GM23338 (cell line): ENCODE data around the gene U2AF1. TPM values are rescaled to one million over a fixed set of nuclear protein-coding genes. Genes with fewer than 3 reads are reported as not detected.
A peak's percentile ranks its signal among the peaks of the same experiment; 100 is the strongest.
"Not testable (repeated sequence)": the region's sequence is repeated elsewhere in the genome, so short reads cannot be mapped to it uniquely, and the experiment has no call there.

Source experiments
- ATAC-seq: fragments of 200-7000 bp; cut with Tn5 transposase; 3 replicates; pipeline ENCODE4 v1.9.1; 2020
- DNase-seq: peaks from one replicate; pipeline ENCODE4 v3.0.0-alpha.2; 2015; ENCODE audit warnings: low spot score
- H2AFZ ChIP-seq: fragments of 200-600 bp; sonication (generic); 2 replicates; pipeline ENCODE4 v1.8.0; 2016; ENCODE audit warnings: antibody characterized with exemption, mild to moderate bottlenecking, moderate library complexity
- H3F3A ChIP-seq: fragments of 200-600 bp; sonication (generic); replicated peaks from 2 replicates; pipeline ENCODE4 v1.8.0; 2017; ENCODE audit warnings: antibody characterized with exemption, mixed run types, low read depth
- H3K27ac ChIP-seq: fragments of 200-600 bp; sonication (generic); 2 replicates; pipeline ENCODE4 v1.6.1; 2016; ENCODE audit warnings: low read depth
- H3K27me3 ChIP-seq: fragments of 200-600 bp; sonication (generic); 2 replicates; pipeline ENCODE4 v1.8.0; 2016; ENCODE audit warnings: mild to moderate bottlenecking, mixed run types, moderate library complexity; ENCODE audit not compliant: insufficient read depth
- H3K36me3 ChIP-seq: fragments of 200-600 bp; sonication (generic); 2 replicates; pipeline ENCODE4 v1.8.0; 2016; ENCODE audit warnings: mild to moderate bottlenecking; ENCODE audit not compliant: insufficient read depth
- H3K4me1 ChIP-seq: fragments of 200-600 bp; sonication (generic); 2 replicates; pipeline ENCODE4 v1.8.0; 2016; ENCODE audit warnings: mild to moderate bottlenecking, moderate library complexity; ENCODE audit not compliant: insufficient read depth
- H3K4me2 ChIP-seq: fragments of 200-600 bp; sonication (generic); 2 replicates; pipeline ENCODE4 v1.7.1; 2017; ENCODE audit warnings: mixed run types
- H3K4me3 ChIP-seq: fragments of 200-600 bp; sonication (generic); 2 replicates; pipeline ENCODE4 v1.6.1; 2016; ENCODE audit warnings: mixed run types
- H3K79me2 ChIP-seq: fragments of 200-600 bp; sonication (generic); replicated peaks from 2 replicates; pipeline ENCODE4 v1.8.0; 2017; ENCODE audit warnings: mild to moderate bottlenecking; ENCODE audit not compliant: insufficient read depth
- H3K9me2 ChIP-seq: fragments of 200-600 bp; sonication (generic); 2 replicates; pipeline ENCODE4 v1.8.0; 2017; ENCODE audit not compliant: insufficient read depth
- H4K20me1 ChIP-seq: fragments of 200-600 bp; sonication (generic); replicated peaks from 2 replicates; pipeline ENCODE4 v1.8.0; 2017; ENCODE audit warnings: mild to moderate bottlenecking; ENCODE audit not compliant: insufficient read depth
- H3K27ac Mint-ChIP-seq: 2 replicates; pipeline ENCODE4 v1.8.0; 2020; ENCODE audit warnings: inconsistent platforms, mild to moderate bottlenecking, moderate library complexity, mixed read lengths
- H3K27me3 Mint-ChIP-seq: 3 replicates; pipeline ENCODE4 v1.8.0; 2022; ENCODE audit warnings: low read depth, mild to moderate bottlenecking, moderate library complexity, mixed read lengths, inconsistent platforms; ENCODE audit not compliant: insufficient read depth, poor library complexity
- H3K36me3 Mint-ChIP-seq: 3 replicates; pipeline ENCODE4 v1.8.0; 2021; ENCODE audit warnings: low read depth, mild to moderate bottlenecking, inconsistent platforms, moderate library complexity, mixed read lengths
- H3K4me1 Mint-ChIP-seq: 3 replicates; pipeline ENCODE4 v1.8.0; 2020; ENCODE audit warnings: mild to moderate bottlenecking, inconsistent platforms, mixed read lengths
- H3K4me3 Mint-ChIP-seq: 3 replicates; pipeline ENCODE4 v1.8.0; 2021; ENCODE audit warnings: moderate library complexity, mild to moderate bottlenecking, inconsistent platforms, mixed read lengths
- H3K9me3 Mint-ChIP-seq: 3 replicates; pipeline ENCODE4 v1.8.0; 2020; ENCODE audit warnings: moderate library complexity, mild to moderate bottlenecking, inconsistent platforms, mixed read lengths
- polyA plus RNA-seq: library from polyadenylated mRNA; unstranded; fragments of >200 nt; fragmentation: Nextera tagmentation; extraction: Ambion mirVana; gene quantifications from 2 replicates; pipeline ENCODE4 v1.2.1, GENCODE V29; 2016
- total RNA-seq: library from RNA; depleted of rRNA; stranded (reverse); fragments of >200 nt; shearing (Covaris generic); gene quantifications from 2 replicates; pipeline ENCODE4 v1.2.3, GENCODE V29; 2014

U2AF1 gene
- total and polyA plus RNA-seq, 2 experiments from 2014 or later, result 70.4 to 288 TPM

DNA sequence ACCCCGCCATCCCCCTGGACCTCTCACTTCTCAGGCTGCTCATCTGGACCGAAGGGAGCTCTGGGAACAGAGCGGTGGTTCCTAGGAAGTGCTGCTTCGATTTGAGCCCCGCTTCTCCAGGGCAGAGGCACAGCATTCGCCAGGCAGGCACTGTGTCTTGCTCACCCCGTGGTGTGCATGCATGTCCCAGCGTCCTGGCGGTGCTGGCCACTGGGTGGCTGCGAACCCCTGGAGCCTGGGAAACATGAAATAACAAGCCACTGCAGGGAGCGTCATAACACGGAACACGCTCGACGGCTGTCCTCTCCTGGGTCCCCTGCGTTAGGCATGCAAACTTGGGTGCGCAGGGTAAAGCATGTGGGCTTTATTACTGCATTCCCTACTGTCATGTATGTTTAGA lies 17.9 kb downstream of the U2AF1 start:
- H3K9me3 Mint-ChIP-seq, H2AFZ ChIP-seq, DNase-seq, H3K4me3 ChIP-seq, H3K4me2 ChIP-seq, H3K36me3 Mint-ChIP-seq, H3K36me3 ChIP-seq, H3K27ac Mint-ChIP-seq, H3K4me1 ChIP-seq, H3F3A ChIP-seq, H3K27ac ChIP-seq, H3K79me2 ChIP-seq, H3K4me3 Mint-ChIP-seq, H3K9me2 ChIP-seq, H3K27me3 Mint-ChIP-seq, H3K4me1 Mint-ChIP-seq, H4K20me1 ChIP-seq, H3K27me3 ChIP-seq: not testable (repeated sequence)
- ATAC-seq, result peak; percentile 25

DNA sequence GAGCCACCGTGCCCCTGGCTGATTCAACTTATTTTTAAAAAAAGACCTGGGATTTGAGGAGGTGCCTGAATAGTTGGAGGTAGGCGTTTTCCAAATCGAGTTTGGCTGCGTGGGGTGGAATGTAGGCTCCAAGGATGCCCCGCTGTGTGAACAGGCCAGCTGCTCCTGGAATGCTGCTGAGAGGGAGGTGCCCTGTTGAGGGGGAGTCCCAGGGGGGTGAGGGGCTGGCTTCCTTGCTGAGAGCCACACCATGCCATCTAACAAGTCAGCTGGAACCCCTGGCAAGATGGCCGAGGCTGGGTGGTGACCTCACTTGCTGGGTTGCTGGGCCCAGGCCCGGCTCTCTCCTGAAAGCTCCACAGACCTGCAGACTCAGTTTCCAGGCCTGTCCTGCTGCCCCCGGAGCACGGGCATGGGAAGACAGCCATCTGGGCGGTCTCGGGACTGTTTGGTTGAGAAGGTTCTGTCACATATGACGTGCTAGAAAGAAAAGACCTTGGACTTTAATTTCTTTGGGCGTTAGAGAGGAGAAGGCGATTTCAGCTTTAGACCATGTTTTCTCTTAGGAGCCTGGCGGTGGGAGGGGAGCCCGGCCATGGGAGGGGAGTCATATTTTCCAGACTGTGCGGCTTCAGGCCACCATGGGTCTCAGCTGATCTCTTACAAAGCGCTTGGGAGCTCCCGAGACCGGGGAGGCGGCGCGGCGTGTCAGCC lies 24.6 kb downstream of the U2AF1 start:
- H3K4me2 ChIP-seq, H3K27me3 ChIP-seq, H3K27ac ChIP-seq, H3K9me2 ChIP-seq, H3K79me2 ChIP-seq, H3K36me3 ChIP-seq, H2AFZ ChIP-seq, DNase-seq, H3K27ac Mint-ChIP-seq, H3K9me3 Mint-ChIP-seq, H4K20me1 ChIP-seq, H3K27me3 Mint-ChIP-seq, H3K36me3 Mint-ChIP-seq, H3K4me3 ChIP-seq, H3K4me1 ChIP-seq, H3K4me1 Mint-ChIP-seq, H3K4me3 Mint-ChIP-seq, H3F3A ChIP-seq: not testable (repeated sequence)
- peak; percentile 27; the same call in 2 of the 3 replicates for ATAC-seq

DNA sequence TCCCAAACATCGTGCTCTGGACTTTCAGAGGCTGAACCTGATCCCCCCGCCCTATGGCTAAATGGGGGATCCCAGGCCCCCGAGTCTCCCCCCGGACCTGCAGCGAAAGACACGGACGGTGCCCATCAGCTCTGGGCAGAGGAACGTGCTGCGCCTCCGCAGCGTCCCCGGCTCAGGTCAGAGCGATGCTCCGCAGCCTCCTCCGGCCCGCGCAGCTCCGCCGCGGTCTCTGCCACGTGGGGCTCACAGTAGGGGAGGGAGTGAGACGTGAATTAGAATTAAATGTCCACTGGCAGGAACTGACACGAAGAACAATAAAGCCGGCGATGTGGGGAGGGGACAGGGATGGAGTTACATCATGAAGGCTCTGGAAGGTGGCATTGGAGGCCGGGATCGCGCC lies 30.7 kb downstream of the U2AF1 start:
- H3K4me1 ChIP-seq, H2AFZ ChIP-seq, H3K36me3 ChIP-seq, H3K9me3 Mint-ChIP-seq, H3K4me2 ChIP-seq, DNase-seq, H3K27me3 Mint-ChIP-seq, H3K27ac ChIP-seq, H3F3A ChIP-seq, H3K9me2 ChIP-seq, H3K4me1 Mint-ChIP-seq, H3K79me2 ChIP-seq, H3K36me3 Mint-ChIP-seq, H3K4me3 ChIP-seq, H3K27me3 ChIP-seq, H4K20me1 ChIP-seq, H3K27ac Mint-ChIP-seq: not testable (repeated sequence)
- peak; percentile 40 for ATAC-seq
- H3K4me3 Mint-ChIP-seq, result peak overlapping the region; percentile 47; the same call in 1 of the 3 replicates

DNA sequence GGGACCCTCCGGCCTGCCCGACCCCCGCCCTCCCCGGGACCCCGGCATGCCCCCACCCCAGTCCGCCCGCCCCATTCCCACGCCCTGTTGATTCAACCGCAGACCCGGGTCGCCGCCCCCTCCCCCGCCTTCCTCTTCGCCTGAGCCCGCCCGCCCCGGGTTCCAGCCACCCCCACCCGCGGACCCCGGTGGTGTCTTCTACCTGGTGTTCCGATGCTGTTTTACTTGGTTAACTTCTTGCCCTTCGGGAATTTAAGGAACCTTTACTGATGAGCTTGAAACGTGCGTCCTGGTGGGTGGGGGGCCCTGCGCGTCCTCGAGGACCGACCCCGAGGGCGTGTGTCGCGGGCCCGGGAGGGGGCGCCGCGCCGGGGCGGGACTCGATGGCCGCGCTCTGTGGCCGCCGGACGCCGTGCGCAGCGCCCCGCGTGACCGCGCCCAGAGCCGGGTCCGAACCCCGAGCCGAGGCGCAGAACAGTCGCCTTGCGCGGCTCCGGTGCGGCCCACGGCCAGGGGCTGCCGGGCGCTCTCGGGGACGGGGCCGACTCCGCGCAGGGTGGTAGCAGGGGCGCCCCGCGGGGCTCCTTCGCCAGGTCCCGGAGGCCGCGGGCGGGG lies 31.2 kb downstream of the U2AF1 start:
- H3K4me1 Mint-ChIP-seq, DNase-seq, H4K20me1 ChIP-seq, H2AFZ ChIP-seq, H3F3A ChIP-seq, H3K36me3 ChIP-seq, H3K27ac ChIP-seq, H3K27ac Mint-ChIP-seq, H3K79me2 ChIP-seq, H3K27me3 ChIP-seq, H3K4me2 ChIP-seq, H3K36me3 Mint-ChIP-seq, H3K9me3 Mint-ChIP-seq, H3K4me1 ChIP-seq, H3K4me3 ChIP-seq, H3K4me3 Mint-ChIP-seq, H3K27me3 Mint-ChIP-seq, H3K9me2 ChIP-seq: not testable (repeated sequence)
- peak; percentile 13; the same call in 2 of the 3 replicates for ATAC-seq

DNA sequence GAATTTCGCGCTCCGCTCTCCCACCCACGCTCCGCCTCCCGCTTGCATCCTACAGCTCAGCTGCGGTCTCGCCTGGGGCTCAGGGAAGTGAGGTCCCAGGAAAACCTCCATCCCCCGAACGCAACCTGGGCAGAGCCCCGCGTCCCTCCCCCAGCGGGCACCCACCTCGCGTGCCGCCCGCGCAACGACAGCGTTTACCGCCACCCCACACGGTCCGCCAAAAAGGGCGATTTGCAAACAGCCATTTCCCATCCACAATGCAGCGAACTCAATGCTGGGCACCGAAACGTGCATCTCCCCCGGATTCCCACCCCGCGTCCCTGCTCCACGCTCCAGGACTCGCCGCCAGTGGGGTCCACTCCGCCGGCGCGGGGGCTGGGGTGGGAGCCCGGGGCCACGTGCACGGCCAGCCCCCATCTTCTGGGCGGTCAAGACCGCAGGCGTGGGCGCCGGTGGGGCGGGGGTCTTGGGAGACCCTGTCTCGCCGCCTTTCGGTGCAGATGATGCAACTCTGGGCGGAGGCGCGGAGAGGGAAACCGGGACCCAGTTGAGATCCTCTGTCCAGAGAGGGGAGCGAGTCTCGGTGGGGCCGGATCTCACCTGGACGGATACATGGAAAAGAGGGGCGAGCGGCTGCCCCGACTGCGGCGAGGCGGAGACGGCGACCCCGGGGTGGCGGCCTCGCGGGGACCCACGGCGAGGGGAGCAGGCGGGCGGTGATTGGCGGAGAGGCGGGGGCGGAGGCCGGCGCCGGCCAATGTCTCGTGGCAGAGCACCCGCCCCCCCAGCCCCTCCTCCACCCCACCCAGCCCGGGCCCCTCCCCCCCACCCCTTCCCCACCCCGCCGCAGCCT lies 32.0 kb downstream of the U2AF1 start, which contains the start of gene CBS:
TSS of gene CBS (minus strand) at position 666 of the 853 bp plus-strand sequence. CDS start 3,642 bp downstream, outside the sequence.
- H3K27ac ChIP-seq, H3K36me3 ChIP-seq, H3K36me3 Mint-ChIP-seq, H3K79me2 ChIP-seq, H3K4me1 ChIP-seq, H3F3A ChIP-seq, H3K9me2 ChIP-seq, H3K27me3 ChIP-seq, H2AFZ ChIP-seq, DNase-seq, H4K20me1 ChIP-seq, H3K4me1 Mint-ChIP-seq, H3K27ac Mint-ChIP-seq, H3K4me2 ChIP-seq, H3K4me3 ChIP-seq, H3K9me3 Mint-ChIP-seq, H3K27me3 Mint-ChIP-seq: not testable (repeated sequence)
- ATAC-seq, result peak; percentile 28
- peak within 1 kb of the TSS; percentile 47; the same call in 1 of the 3 replicates for H3K4me3 Mint-ChIP-seq

DNA sequence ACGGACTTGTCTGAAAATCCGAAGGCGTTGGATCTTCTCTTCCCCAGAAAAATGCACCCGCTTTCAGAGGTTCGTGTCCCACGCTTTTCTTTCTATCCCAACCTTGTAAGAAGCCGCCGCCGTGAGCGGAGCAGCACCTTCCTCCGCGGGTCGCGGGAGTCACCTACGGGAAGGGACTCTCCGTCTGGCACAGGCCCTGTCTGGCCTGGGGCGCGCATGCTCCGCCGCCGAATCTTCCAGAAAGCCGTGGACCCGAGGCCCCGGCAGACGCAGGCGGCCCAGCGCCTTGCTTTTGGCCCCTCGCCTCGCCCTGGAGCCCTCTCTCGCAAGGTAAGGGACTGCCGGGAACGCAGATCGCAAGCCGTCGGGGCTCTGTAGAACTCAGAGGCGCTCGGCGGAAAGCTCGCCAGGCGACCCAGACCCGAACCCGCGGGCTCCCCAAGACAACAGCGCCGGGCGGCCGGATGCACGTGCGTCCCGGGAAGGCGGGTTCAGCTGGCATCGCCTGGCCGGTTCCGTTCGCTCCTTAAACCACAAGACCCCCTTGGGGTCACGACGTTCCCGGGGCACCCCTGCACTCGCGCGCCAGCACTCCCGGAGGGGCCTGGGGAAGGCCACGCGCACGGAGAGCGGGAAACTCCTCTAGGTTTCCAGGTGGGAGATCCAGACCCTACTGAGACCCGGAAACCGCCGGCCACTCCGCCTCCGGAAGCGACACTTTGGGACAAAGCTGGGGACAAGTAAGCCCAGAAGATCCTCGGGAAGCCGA lies 32.8 kb downstream of the U2AF1 start:
- H3K4me1 Mint-ChIP-seq, H3K36me3 Mint-ChIP-seq, H3K4me3 Mint-ChIP-seq, H3K36me3 ChIP-seq, H3K4me1 ChIP-seq, H2AFZ ChIP-seq, H3K4me2 ChIP-seq, H3K4me3 ChIP-seq, H4K20me1 ChIP-seq, H3K27ac Mint-ChIP-seq, H3K79me2 ChIP-seq, H3F3A ChIP-seq, H3K9me3 Mint-ChIP-seq, H3K27me3 Mint-ChIP-seq, DNase-seq, H3K9me2 ChIP-seq, H3K27ac ChIP-seq, H3K27me3 ChIP-seq: not testable (repeated sequence)
- ATAC-seq, result peak; percentile 11
